Uterus (tissue), 4 donors: Measurements from ENCODE around the gene ISL2. TPM values are rescaled to one million over a fixed set of nuclear protein-coding genes. Genes with fewer than 3 reads are reported as not detected.
"Not testable (repeated sequence)": the region's sequence is repeated elsewhere in the genome, so short reads cannot be mapped to it uniquely, and the experiment has no call there.

Experiments
- DNase-seq, 2 donors: peaks; one replicate each; pipeline ENCODE4 v3.0.0-alpha.2; 2019 to 2020
- H3K27ac ChIP-seq, 2 donors: fragments of 200-600 bp; sonication (generic); 1 replicate in 1 of 2; 2 replicates in 1 of 2; pipeline ENCODE4 v1.5.1; 2016 to 2018
- H3K27me3 ChIP-seq, 2 donors: fragments of 200-600 bp; sonication (generic); one replicate each; pipeline ENCODE4 v1.5.1; 2018 to 2019; ENCODE audit warnings: control low read depth in 1 of 2
- H3K36me3 ChIP-seq, 2 donors: fragments of 200-600 bp; sonication (generic); one replicate each; pipeline ENCODE4 v1.5.1; 2019; ENCODE audit warnings: control low read depth in 1 of 2
- H3K4me1 ChIP-seq, 2 donors: fragments of 200-600 bp; sonication (generic); one replicate each; pipeline ENCODE4 v1.5.1; 2018 to 2019; ENCODE audit warnings: control low read depth in 1 of 2
- H3K4me3 ChIP-seq, 2 donors: fragments of 200-600 bp; sonication (generic); 1 replicate in 1 of 2; 2 replicates in 1 of 2; pipeline ENCODE4 v1.5.1; 2018 to 2019; ENCODE audit warnings: mild to moderate bottlenecking in 1 of 2
- H3K9me3 ChIP-seq, 2 donors: fragments of 200-600 bp; sonication (generic); one replicate each; pipeline ENCODE4 v1.5.1; 2019; ENCODE audit warnings: control low read depth in 1 of 2
- POLR2A ChIP-seq, 2 donors: fragments of 450-650 bp; IDR thresholded peaks; one replicate each; pipeline ENCODE4 v1.6.1; 2016; ENCODE audit warnings: antibody characterized with exemption in 2 of 2, mild to moderate bottlenecking in 1 of 2, moderate library complexity in 1 of 2
- intact Hi-C: fragments of 100-400 bp; cut with DNase I; formaldehyde crosslinking; loops from one replicate; pipeline ENCODE4 v1.15.1; 2023; ENCODE audit warnings: low total_unique reads
- total RNA-seq, 4 donors: library from RNA; depleted of rRNA in 3 of 4; stranded (reverse); fragments of >200 nt in 3 of 4; gene quantifications; one replicate each; pipeline versions ENCODE4 v1.1.0 to v1.2.4, GENCODE V29; 2014 to 2023
- TF ChIP-seq, protein P1 (sequence below), 4 experiments: fragments of 200-600 bp in 2 of 4; fragments of 450-650 bp in 2 of 4; sonication (generic) in 2 of 4; IDR thresholded peaks; one replicate each; pipeline ENCODE4 v1.5.1; 2016 to 2019; ENCODE audit warnings: antibody characterized with exemption in 4 of 4, mild to moderate bottlenecking in 2 of 4, moderate library complexity in 1 of 4
- donor health status: DM: yes; HTN: yes; CAD: no.

Gene ISL2
- under 1 TPM in 1 of 4 donors, not detected in 3; 0.48 TPM for total RNA-seq

GRCh38 chr15:76336254-76337058, at the start of gene ISL2:
Gene ISL2, plus strand, starts transcription at chr15:76336773. Its CDS starts 111 bp downstream, at chr15:76336884.
- intact Hi-C loops = no loop called here
- peaks cover 0 to 33% of the 10 kb centered on the region in 2 donors for H3K4me1 ChIP-seq
- no peak for DNase-seq
- H3K4me3 ChIP-seq = no peak within 1 kb of the TSS
- no peaks in the 10 kb centered on the region for H3K36me3 ChIP-seq
- peaks cover 52 to 66% of the 10 kb centered on the region in 2 donors for H3K27me3 ChIP-seq
- H3K27ac ChIP-seq = no peak within 1 kb of the TSS
- TF ChIP-seq, protein P1, sequence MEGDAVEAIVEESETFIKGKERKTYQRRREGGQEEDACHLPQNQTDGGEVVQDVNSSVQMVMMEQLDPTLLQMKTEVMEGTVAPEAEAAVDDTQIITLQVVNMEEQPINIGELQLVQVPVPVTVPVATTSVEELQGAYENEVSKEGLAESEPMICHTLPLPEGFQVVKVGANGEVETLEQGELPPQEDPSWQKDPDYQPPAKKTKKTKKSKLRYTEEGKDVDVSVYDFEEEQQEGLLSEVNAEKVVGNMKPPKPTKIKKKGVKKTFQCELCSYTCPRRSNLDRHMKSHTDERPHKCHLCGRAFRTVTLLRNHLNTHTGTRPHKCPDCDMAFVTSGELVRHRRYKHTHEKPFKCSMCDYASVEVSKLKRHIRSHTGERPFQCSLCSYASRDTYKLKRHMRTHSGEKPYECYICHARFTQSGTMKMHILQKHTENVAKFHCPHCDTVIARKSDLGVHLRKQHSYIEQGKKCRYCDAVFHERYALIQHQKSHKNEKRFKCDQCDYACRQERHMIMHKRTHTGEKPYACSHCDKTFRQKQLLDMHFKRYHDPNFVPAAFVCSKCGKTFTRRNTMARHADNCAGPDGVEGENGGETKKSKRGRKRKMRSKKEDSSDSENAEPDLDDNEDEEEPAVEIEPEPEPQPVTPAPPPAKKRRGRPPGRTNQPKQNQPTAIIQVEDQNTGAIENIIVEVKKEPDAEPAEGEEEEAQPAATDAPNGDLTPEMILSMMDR (IDR thresholded peaks at IDR 0.05) = no peak
- no peak for TF ChIP-seq POLR2A (IDR thresholded peaks at IDR 0.05)
- H3K9me3 ChIP-seq = no peaks in the 10 kb centered on the region

GRCh38 chr15:76289582-76289981, 47.0 kb upstream of the ISL2 start:
- TF ChIP-seq, protein P1 (IDR thresholded peaks at IDR 0.05) = no peak
- TF ChIP-seq POLR2A (IDR thresholded peaks at IDR 0.05) = no peak
- H3K9me3 ChIP-seq = no peaks in the 10 kb centered on the region
- H3K4me3 ChIP-seq = no peak overlapping the region
- intact Hi-C loops = no loop called here
- no peaks in the 10 kb centered on the region for H3K36me3 ChIP-seq
- no peak for DNase-seq
- H3K27ac ChIP-seq = no peak overlapping the region
- no peaks in the 10 kb centered on the region for H3K4me1 ChIP-seq
- H3K27me3 ChIP-seq = no peaks in the 10 kb centered on the region

- H3K4me3 ChIP-seq = no peak overlapping the region
- H3K27me3 ChIP-seq = no peaks in the 10 kb centered on the region
- no peak overlapping the region for H3K27ac ChIP-seq
- DNase-seq = no peak
- no peaks in the 10 kb centered on the region for H3K9me3 ChIP-seq
- intact Hi-C loops = no loop called here
- H3K4me1 ChIP-seq = no peaks in the 10 kb centered on the region
- no peaks in the 10 kb centered on the region for H3K36me3 ChIP-seq
- TF ChIP-seq, protein P1 (IDR thresholded peaks at IDR 0.05) = no peak
- TF ChIP-seq POLR2A (IDR thresholded peaks at IDR 0.05) = no peak
Observed at GRCh38 chr15:76293361-76293760, 43.2 kb upstream of the ISL2 start.

DNA sequence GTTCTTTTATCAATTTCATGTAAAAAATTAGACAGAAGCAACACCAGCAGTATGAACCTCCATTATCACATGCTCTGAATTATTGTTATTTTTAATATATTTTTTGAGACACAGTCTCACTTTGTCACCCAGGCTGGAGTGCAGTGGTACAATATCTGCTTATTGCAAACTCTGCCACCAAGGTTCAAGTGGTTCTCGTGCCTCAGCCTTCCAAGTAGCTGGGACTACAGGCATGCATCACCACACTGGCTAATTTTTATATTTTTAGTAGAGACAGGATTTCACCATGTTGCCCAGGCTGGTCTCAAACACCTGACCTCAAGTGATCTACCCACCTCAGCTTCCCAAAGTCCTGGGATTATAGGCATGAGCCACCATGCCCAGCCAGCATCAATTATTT, 42.1 kb upstream of the ISL2 start:
- H3K4me1 ChIP-seq, H3K27me3 ChIP-seq, H3K9me3 ChIP-seq, H3K27ac ChIP-seq, intact Hi-C loops, H3K4me3 ChIP-seq, DNase-seq, H3K36me3 ChIP-seq: not testable (repeated sequence)

- no peaks in the 10 kb centered on the region for H3K27me3 ChIP-seq
- H3K4me3 ChIP-seq = no peak overlapping the region
- DNase-seq = no peak
- no peaks in the 10 kb centered on the region for H3K4me1 ChIP-seq
- no peak overlapping the region for H3K27ac ChIP-seq
- intact Hi-C loops = no loop called here
- TF ChIP-seq, protein P1 (IDR thresholded peaks at IDR 0.05) = no peak
- no peaks in the 10 kb centered on the region for H3K36me3 ChIP-seq
- H3K9me3 ChIP-seq = no peaks in the 10 kb centered on the region
Observed at GRCh38 chr15:76296849-76297248, 39.7 kb upstream of the ISL2 start.

DNA sequence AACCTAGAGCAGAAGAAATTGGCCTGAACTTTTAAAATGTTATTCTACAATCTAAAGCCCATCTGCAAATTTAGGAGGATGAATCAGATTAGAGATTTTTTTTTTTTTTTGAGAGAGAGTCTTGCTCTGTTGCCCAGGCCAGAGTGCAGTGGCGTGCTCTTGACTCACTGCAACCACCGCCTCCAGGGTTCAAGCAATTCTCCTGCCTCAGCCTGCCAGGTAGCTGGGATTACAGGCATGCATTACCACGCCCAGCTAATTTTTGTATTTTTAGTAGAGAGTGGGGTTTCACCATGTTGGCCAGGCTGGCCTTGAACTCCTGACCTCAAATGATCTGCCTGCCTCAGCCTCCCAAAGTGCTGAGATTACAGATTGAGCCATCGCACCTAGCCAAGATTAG, 38.6 kb upstream of the ISL2 start:
- H3K4me1 ChIP-seq, H3K9me3 ChIP-seq, H3K36me3 ChIP-seq, intact Hi-C loops, H3K27ac ChIP-seq, H3K27me3 ChIP-seq, H3K4me3 ChIP-seq, DNase-seq: not testable (repeated sequence)
